Chondrocyte (in vitro differentiated cells): Measurements from ENCODE around the gene TFF3. TPM values are rescaled to one million over a fixed set of nuclear protein-coding genes. Genes with fewer than 3 reads are reported as not detected.

ENCODE experiments used
- DNase-seq: peaks from one replicate; pipeline ENCODE4 v3.0.0; 2021; ENCODE audit warnings: mixed read lengths, low spot score
- H3K27ac Mint-ChIP-seq: one replicate; pipeline ENCODE4 v1.8.0; 2021; ENCODE audit warnings: mild to moderate bottlenecking, moderate library complexity, mixed read lengths; ENCODE audit not compliant: unreplicated experiment
- H3K27me3 Mint-ChIP-seq: 2 replicates; pipeline ENCODE4 v1.8.0; 2021; ENCODE audit warnings: low read depth, mixed read lengths
- H3K36me3 Mint-ChIP-seq: 2 replicates; pipeline ENCODE4 v1.8.0; 2021; ENCODE audit warnings: low read depth, mixed read lengths
- H3K4me1 Mint-ChIP-seq: 2 replicates; pipeline ENCODE4 v1.8.0; 2021; ENCODE audit warnings: low read depth, mild to moderate bottlenecking, mixed read lengths
- H3K4me3 Mint-ChIP-seq: one replicate; pipeline ENCODE4 v1.8.0; 2021; ENCODE audit warnings: mild to moderate bottlenecking, moderate library complexity, mixed read lengths; ENCODE audit not compliant: unreplicated experiment
- H3K9me3 Mint-ChIP-seq: 2 replicates; pipeline ENCODE4 v1.8.0; 2021; ENCODE audit warnings: low read depth, mixed read lengths
- total RNA-seq: library from RNA; stranded (reverse); gene quantifications from 3 replicates; pipeline ENCODE4 v1.2.1, GENCODE V29; 2021
- TF ChIP-seq, protein P1 (sequence below): fragments of 200-600 bp; sonication (generic); IDR thresholded peaks from 2 replicates; pipeline ENCODE4 v1.5.0; 2021; ENCODE audit warnings: antibody characterized with exemption, mild to moderate bottlenecking, moderate library complexity

Gene TFF3
- total RNA-seq, 1 donor from 2014 or later: 1.3 TPM

- Mint-ChIP-seq H3K4me3 (no peak overlapping the region), H3K27me3 (no peaks in the 10 kb centered on the region), H3K9me3 (no peaks in the 10 kb centered on the region), H3K27ac (no peak overlapping the region), H3K36me3 (no peaks in the 10 kb centered on the region), H3K4me1 (peaks cover 4% of the 10 kb centered on the region)
- TF ChIP-seq, protein P1, sequence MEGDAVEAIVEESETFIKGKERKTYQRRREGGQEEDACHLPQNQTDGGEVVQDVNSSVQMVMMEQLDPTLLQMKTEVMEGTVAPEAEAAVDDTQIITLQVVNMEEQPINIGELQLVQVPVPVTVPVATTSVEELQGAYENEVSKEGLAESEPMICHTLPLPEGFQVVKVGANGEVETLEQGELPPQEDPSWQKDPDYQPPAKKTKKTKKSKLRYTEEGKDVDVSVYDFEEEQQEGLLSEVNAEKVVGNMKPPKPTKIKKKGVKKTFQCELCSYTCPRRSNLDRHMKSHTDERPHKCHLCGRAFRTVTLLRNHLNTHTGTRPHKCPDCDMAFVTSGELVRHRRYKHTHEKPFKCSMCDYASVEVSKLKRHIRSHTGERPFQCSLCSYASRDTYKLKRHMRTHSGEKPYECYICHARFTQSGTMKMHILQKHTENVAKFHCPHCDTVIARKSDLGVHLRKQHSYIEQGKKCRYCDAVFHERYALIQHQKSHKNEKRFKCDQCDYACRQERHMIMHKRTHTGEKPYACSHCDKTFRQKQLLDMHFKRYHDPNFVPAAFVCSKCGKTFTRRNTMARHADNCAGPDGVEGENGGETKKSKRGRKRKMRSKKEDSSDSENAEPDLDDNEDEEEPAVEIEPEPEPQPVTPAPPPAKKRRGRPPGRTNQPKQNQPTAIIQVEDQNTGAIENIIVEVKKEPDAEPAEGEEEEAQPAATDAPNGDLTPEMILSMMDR: no peak
- DNase-seq: no peak
These were observed 31.8 kb upstream of the TFF3 start for GRCh38 chr21:42346866-42347600.

GRCh38 chr21:42346441-42346840 is 31.2 kb upstream of the TFF3 start:
- no peaks in the 10 kb centered on the region for H3K36me3 Mint-ChIP-seq
- H3K4me3 Mint-ChIP-seq: no peak overlapping the region
- H3K27ac Mint-ChIP-seq: no peak overlapping the region
- TF ChIP-seq, protein P1: no peak
- H3K4me1 Mint-ChIP-seq: peaks cover 4% of the 10 kb centered on the region
- no peak for DNase-seq
- H3K27me3 Mint-ChIP-seq: no peaks in the 10 kb centered on the region
- H3K9me3 Mint-ChIP-seq: no peaks in the 10 kb centered on the region

GRCh38 chr21:42344631-42345030 is 29.4 kb upstream of the TFF3 start:
- Mint-ChIP-seq H3K4me3 (no peak overlapping the region), H3K27ac (no peak overlapping the region), H3K4me1 (no peaks in the 10 kb centered on the region), H3K36me3 (no peaks in the 10 kb centered on the region), H3K9me3 (no peaks in the 10 kb centered on the region), H3K27me3 (no peaks in the 10 kb centered on the region)
- TF ChIP-seq, protein P1: no peak
- no peak for DNase-seq

GRCh38 chr21:42343963-42344510 is 28.8 kb upstream of the TFF3 start:
- H3K27me3 Mint-ChIP-seq: no peaks in the 10 kb centered on the region
- H3K9me3 Mint-ChIP-seq: no peaks in the 10 kb centered on the region
- TF ChIP-seq, protein P1: no peak
- no peak overlapping the region for H3K27ac Mint-ChIP-seq
- DNase-seq: no peak
- no peaks in the 10 kb centered on the region for H3K4me1 Mint-ChIP-seq
- H3K4me3 Mint-ChIP-seq: no peak overlapping the region
- H3K36me3 Mint-ChIP-seq: no peaks in the 10 kb centered on the region

GRCh38 chr21:42343556-42343955 is 28.3 kb upstream of the TFF3 start:
- Mint-ChIP-seq H3K4me1 (no peaks in the 10 kb centered on the region), H3K36me3 (no peaks in the 10 kb centered on the region), H3K4me3 (no peak overlapping the region), H3K27me3 (no peaks in the 10 kb centered on the region), H3K27ac (no peak overlapping the region), H3K9me3 (no peaks in the 10 kb centered on the region)
- DNase-seq: no peak
- TF ChIP-seq, protein P1: no peak
